Measurements from ENCODE around the gene UST. TPM values are rescaled to one million over a fixed set of nuclear protein-coding genes. Genes with fewer than 3 reads are reported as not detected.

UST gene
- total RNA-seq, 1 donor from 2014 or later = 9.7 TPM

DNA sequence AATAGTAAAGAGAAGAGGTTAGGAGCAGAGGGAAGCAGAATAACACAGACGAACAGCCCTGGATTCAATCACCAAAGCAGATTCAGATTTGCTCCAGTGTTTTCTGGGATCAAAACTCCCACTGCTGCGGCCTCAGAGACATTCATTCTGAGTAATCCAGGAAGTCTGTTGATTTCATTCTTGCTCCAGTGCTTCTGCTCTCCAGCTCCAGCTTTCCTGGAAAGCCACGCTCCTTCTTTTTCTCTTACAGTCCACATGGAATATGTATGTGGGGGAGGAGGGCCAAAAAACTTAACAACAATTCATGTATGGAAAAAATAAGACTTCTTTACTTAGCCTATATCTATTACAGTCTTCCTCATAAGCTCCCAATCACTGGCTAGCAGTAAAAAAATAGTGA is 26.4 kb upstream of the UST start:
- no peak for DNase-seq (ENCODE audit: extremely low spot score, unreplicated experiment)
- no peak overlapping the region for H3K27ac Mint-ChIP-seq

DNA sequence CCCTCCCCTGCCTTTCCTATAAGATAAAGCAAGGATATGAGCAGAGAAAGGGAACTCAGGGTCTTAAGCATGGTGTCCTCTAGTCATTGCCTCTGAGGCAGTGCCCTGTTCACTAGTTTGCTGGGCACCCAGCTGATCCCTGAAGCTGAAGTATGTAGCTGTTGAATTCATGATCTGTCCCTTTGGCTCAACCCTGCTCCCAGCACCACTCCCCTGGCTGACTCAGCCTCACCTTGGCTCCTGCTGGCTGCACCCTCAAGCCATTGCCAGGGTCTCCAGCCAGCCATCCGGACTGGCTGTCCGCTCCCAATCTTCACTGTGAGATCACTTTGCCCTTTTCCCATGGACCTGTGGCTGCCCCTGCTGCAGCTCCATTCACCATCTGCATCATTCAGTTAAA is 25.9 kb upstream of the UST start:
- H3K9me3 Mint-ChIP-seq = peaks cover 5% of the 10 kb centered on the region
- H3K36me3 Mint-ChIP-seq = no peaks in the 10 kb centered on the region

More for the DNA sequence above, 26.4 kb upstream of the UST start:
- Mint-ChIP-seq H3K36me3 (no peaks in the 10 kb centered on the region), H3K4me1 (ENCODE audit: unreplicated experiment) (no peaks in the 10 kb centered on the region), H3K4me3 (no peak overlapping the region), H3K9me3 (peaks cover 5% of the 10 kb centered on the region), H3K27me3 (peaks cover 4% of the 10 kb centered on the region)
- TF ChIP-seq, protein P1, sequence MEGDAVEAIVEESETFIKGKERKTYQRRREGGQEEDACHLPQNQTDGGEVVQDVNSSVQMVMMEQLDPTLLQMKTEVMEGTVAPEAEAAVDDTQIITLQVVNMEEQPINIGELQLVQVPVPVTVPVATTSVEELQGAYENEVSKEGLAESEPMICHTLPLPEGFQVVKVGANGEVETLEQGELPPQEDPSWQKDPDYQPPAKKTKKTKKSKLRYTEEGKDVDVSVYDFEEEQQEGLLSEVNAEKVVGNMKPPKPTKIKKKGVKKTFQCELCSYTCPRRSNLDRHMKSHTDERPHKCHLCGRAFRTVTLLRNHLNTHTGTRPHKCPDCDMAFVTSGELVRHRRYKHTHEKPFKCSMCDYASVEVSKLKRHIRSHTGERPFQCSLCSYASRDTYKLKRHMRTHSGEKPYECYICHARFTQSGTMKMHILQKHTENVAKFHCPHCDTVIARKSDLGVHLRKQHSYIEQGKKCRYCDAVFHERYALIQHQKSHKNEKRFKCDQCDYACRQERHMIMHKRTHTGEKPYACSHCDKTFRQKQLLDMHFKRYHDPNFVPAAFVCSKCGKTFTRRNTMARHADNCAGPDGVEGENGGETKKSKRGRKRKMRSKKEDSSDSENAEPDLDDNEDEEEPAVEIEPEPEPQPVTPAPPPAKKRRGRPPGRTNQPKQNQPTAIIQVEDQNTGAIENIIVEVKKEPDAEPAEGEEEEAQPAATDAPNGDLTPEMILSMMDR (conservative IDR thresholded peaks at IDR 0.05) = no peak

DNA sequence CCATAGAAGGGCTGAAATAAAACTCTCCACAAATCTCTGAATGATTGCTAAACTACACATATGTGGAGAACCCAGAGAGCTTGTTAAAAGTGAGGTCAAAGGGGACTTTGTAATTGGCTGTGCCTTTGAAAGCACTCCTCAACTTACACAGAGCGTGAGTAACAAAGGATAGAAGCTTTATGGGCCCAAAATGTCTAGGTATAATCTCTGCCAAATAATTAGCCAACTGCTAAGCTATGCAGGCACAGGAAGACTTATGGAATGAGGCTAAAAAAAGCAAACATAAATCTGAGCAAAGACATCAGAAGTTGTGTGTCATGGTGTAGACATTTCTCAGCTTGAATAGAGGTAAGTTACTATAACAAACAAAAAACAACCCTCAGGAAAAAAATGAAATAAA is 23.3 kb upstream of the UST start:
- DNase-seq (ENCODE audit: extremely low spot score, unreplicated experiment) = no peak
- TF ChIP-seq, protein P1 (conservative IDR thresholded peaks at IDR 0.05) = no peak
- Mint-ChIP-seq H3K4me1 (ENCODE audit: unreplicated experiment) (no peaks in the 10 kb centered on the region), H3K36me3 (no peaks in the 10 kb centered on the region), H3K9me3 (peaks cover 12% of the 10 kb centered on the region), H3K27me3 (peaks cover 4% of the 10 kb centered on the region), H3K27ac (no peak overlapping the region), H3K4me3 (no peak overlapping the region)

More for the DNA sequence above, 25.9 kb upstream of the UST start:
- peaks cover 4% of the 10 kb centered on the region for H3K27me3 Mint-ChIP-seq
- no peak overlapping the region for H3K4me3 Mint-ChIP-seq
- no peaks in the 10 kb centered on the region for H3K4me1 Mint-ChIP-seq (ENCODE audit: unreplicated experiment)
- no peak overlapping the region for H3K27ac Mint-ChIP-seq
- no peak for DNase-seq (ENCODE audit: extremely low spot score, unreplicated experiment)
- TF ChIP-seq, protein P1 (conservative IDR thresholded peaks at IDR 0.05) = no peak

DNA sequence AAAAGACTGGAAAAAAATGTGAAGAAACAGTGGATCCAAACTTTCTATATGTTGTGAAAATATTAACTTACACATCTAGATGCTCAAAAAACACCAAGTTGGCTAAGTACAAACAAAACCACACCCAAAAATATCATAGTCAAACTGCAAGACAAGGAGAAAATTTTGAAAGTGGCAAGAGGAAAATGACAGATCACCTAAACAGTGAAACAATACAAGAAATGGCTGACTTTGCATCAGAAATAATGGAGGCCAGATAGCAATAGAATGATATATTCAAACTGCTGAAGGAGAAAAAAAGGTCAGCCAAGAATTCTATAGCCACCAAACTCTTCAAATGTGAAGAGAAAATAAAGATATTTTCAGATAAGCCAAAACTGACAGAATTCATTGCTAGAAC is 22.4 kb upstream of the UST start:
- H3K27ac Mint-ChIP-seq = no peak overlapping the region
- H3K9me3 Mint-ChIP-seq = peaks cover 12% of the 10 kb centered on the region
- no peaks in the 10 kb centered on the region for H3K4me1 Mint-ChIP-seq (ENCODE audit: unreplicated experiment)
- TF ChIP-seq, protein P1 (conservative IDR thresholded peaks at IDR 0.05) = no peak
- H3K27me3 Mint-ChIP-seq = peaks cover 4% of the 10 kb centered on the region
- no peak overlapping the region for H3K4me3 Mint-ChIP-seq
- no peaks in the 10 kb centered on the region for H3K36me3 Mint-ChIP-seq
- no peak for DNase-seq (ENCODE audit: extremely low spot score, unreplicated experiment)

DNA sequence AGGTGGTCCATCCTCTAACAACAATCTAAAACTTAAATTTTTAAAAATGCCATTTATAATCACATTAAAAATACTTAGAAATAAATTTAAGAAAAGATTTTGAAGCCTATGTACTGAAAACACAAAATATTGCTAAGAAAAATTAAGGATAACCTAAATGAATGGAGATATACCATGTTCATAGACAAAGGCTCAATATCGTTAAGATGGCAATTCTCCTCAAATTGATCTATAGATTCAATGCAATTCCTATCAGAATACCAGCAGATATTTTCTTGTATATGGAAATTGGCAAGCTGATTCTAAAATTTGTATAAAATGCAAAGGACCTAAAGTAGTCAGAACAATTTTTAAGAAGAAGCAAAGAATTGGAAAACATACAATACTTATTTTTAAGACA is 19.7 kb upstream of the UST start:
- Mint-ChIP-seq H3K4me1 (ENCODE audit: unreplicated experiment) (no peaks in the 10 kb centered on the region), H3K36me3 (no peaks in the 10 kb centered on the region), H3K4me3 (no peak overlapping the region), H3K9me3 (peaks cover 12% of the 10 kb centered on the region), H3K27ac (no peak overlapping the region), H3K27me3 (peaks cover under 1% of the 10 kb centered on the region)
- no peak for DNase-seq (ENCODE audit: extremely low spot score, unreplicated experiment)
- TF ChIP-seq, protein P1 (conservative IDR thresholded peaks at IDR 0.05) = no peak

DNA sequence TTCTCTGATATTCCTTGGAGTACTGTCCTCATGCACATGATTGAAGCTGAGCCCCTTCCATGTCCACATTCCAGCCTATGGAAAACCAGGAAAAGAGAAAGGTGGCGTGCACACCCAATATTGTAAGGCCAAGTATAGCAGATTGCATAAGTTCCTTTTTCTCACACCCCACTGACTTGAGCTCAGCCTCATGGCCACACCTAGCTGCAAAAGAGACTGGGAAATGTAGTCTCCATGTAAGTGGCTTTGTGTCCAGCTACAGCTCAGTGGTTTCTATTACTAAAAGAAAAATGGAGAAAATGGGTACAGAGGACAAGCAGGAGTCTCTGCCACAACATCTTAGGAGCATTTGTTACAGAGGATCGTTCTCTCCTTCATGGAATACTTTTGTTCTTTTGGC is 10.8 kb upstream of the UST start:
- TF ChIP-seq, protein P1 (conservative IDR thresholded peaks at IDR 0.05) = no peak
- Mint-ChIP-seq H3K27me3 (no peaks in the 10 kb centered on the region), H3K27ac (no peak overlapping the region), H3K4me1 (ENCODE audit: unreplicated experiment) (no peaks in the 10 kb centered on the region), H3K36me3 (no peaks in the 10 kb centered on the region), H3K4me3 (no peak overlapping the region), H3K9me3 (no peaks in the 10 kb centered on the region)
- DNase-seq (ENCODE audit: extremely low spot score, unreplicated experiment) = no peak
